ENCODE results near the gene CKAP2L. TPM values are rescaled to one million over a fixed set of nuclear protein-coding genes. Genes with fewer than 3 reads are reported as not detected.
A peak's percentile ranks its signal among the peaks of the same experiment; 100 is the strongest.

Gene CKAP2L
- total and polyA plus RNA-seq, 9 of the 15 experiments (the other 6 are each of a cell fraction or from before 2014, with no cell fraction given): 10.4 to 21.9 (median 14.2) TPM

DNA sequence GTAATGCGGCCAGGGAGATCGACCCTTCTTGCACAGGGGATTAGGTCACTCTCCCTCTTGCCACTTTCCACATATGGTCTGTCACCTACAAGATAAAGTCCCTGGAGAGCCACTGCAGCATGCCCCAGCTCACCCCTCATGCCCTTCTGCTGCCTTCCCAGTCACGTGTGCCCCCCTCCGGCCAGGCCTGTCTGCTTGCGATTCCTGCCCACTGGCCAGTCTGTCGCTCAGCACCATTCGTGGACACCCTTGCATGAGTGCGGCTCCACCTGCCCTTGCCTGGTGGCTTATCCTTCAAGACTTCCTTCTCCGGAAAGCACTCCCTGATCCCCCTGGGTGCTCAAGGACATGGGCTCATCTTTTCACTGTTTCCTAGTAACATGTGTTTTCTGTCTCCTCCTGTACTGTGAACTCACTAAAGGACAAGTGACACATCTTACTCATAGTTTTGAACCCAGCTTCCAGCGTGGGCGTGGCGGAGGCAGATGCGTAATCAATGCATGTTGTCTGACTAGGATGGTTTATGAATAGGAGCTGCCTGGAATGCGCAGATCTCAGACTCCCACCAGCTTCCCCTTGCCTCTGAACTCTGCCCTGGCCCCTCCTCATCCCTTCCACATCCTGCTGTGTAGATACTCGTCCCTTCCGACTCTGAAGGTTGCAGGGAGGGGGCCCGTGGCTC lies 51.4 kb downstream of the CKAP2L start (continued):
- TF ChIP-seq, protein P1, sequence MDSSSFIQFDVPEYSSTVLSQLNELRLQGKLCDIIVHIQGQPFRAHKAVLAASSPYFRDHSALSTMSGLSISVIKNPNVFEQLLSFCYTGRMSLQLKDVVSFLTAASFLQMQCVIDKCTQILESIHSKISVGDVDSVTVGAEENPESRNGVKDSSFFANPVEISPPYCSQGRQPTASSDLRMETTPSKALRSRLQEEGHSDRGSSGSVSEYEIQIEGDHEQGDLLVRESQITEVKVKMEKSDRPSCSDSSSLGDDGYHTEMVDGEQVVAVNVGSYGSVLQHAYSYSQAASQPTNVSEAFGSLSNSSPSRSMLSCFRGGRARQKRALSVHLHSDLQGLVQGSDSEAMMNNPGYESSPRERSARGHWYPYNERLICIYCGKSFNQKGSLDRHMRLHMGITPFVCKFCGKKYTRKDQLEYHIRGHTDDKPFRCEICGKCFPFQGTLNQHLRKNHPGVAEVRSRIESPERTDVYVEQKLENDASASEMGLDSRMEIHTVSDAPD (CRISPR knock-in tag; IDR thresholded peaks at IDR 0.05): no peak
- no peak for TF ChIP-seq ZNF324 (CRISPR knock-in tag; IDR thresholded peaks at IDR 0.05)
- TF ChIP-seq XRCC3 (IDR thresholded peaks at IDR 0.05): no peak
- TF ChIP-seq KAT2B (IDR thresholded peaks at IDR 0.05; ENCODE audit: low read depth, low read length): no peak
- TF ChIP-seq, protein P2, sequence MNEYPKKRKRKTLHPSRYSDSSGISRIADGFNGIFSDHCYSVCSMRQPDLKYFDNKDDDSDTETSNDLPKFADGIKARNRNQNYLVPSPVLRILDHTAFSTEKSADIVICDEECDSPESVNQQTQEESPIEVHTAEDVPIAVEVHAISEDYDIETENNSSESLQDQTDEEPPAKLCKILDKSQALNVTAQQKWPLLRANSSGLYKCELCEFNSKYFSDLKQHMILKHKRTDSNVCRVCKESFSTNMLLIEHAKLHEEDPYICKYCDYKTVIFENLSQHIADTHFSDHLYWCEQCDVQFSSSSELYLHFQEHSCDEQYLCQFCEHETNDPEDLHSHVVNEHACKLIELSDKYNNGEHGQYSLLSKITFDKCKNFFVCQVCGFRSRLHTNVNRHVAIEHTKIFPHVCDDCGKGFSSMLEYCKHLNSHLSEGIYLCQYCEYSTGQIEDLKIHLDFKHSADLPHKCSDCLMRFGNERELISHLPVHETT (CRISPR knock-in tag; conservative IDR thresholded peaks at IDR 0.05 in 1 of 2, IDR thresholded peaks at IDR 0.05 in 1 of 2): peak in 1 of 2 experiments; percentile 29; a peak in 1 of 4 replicates
- no peak for TF ChIP-seq CREBBP (IDR thresholded peaks at IDR 0.05; ENCODE audit: low read depth, low read length)
- no peak for TF ChIP-seq MECOM (CRISPR knock-in tag; IDR thresholded peaks at IDR 0.05)
- TF ChIP-seq, protein P3, sequence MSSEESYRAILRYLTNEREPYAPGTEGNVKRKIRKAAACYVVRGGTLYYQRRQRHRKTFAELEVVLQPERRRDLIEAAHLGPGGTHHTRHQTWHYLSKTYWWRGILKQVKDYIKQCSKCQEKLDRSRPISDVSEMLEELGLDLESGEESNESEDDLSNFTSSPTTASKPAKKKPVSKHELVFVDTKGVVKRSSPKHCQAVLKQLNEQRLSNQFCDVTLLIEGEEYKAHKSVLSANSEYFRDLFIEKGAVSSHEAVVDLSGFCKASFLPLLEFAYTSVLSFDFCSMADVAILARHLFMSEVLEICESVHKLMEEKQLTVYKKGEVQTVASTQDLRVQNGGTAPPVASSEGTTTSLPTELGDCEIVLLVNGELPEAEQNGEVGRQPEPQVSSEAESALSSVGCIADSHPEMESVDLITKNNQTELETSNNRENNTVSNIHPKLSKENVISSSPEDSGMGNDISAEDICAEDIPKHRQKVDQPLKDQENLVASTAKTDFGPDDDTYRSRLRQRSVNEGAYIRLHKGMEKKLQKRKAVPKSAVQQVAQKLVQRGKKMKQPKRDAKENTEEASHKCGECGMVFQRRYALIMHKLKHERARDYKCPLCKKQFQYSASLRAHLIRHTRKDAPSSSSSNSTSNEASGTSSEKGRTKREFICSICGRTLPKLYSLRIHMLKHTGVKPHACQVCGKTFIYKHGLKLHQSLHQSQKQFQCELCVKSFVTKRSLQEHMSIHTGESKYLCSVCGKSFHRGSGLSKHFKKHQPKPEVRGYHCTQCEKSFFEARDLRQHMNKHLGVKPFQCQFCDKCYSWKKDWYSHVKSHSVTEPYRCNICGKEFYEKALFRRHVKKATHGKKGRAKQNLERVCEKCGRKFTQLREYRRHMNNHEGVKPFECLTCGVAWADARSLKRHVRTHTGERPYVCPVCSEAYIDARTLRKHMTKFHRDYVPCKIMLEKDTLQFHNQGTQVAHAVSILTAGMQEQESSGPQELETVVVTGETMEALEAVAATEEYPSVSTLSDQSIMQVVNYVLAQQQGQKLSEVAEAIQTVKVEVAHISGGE (CRISPR knock-in tag; IDR thresholded peaks at IDR 0.05): no peak
- TF ChIP-seq SIRT6 (IDR thresholded peaks at IDR 0.05; ENCODE audit: low read depth, low read length): no peak
- no peak for TF ChIP-seq ERF (CRISPR knock-in tag; IDR thresholded peaks at IDR 0.05)
- peak; percentile 67; the same call in 1 of the 2 replicates for TF ChIP-seq ZNF24 (IDR thresholded peaks at IDR 0.05)
- TF ChIP-seq HDGF (IDR thresholded peaks at IDR 0.05): peak; percentile 32; the same call in 1 of the 2 replicates
- no peak for TF ChIP-seq SREBF2 (CRISPR knock-in tag; IDR thresholded peaks at IDR 0.05)
- TF ChIP-seq ZSCAN32 (CRISPR knock-in tag; IDR thresholded peaks at IDR 0.05): no peak
- TF ChIP-seq, protein P4, sequence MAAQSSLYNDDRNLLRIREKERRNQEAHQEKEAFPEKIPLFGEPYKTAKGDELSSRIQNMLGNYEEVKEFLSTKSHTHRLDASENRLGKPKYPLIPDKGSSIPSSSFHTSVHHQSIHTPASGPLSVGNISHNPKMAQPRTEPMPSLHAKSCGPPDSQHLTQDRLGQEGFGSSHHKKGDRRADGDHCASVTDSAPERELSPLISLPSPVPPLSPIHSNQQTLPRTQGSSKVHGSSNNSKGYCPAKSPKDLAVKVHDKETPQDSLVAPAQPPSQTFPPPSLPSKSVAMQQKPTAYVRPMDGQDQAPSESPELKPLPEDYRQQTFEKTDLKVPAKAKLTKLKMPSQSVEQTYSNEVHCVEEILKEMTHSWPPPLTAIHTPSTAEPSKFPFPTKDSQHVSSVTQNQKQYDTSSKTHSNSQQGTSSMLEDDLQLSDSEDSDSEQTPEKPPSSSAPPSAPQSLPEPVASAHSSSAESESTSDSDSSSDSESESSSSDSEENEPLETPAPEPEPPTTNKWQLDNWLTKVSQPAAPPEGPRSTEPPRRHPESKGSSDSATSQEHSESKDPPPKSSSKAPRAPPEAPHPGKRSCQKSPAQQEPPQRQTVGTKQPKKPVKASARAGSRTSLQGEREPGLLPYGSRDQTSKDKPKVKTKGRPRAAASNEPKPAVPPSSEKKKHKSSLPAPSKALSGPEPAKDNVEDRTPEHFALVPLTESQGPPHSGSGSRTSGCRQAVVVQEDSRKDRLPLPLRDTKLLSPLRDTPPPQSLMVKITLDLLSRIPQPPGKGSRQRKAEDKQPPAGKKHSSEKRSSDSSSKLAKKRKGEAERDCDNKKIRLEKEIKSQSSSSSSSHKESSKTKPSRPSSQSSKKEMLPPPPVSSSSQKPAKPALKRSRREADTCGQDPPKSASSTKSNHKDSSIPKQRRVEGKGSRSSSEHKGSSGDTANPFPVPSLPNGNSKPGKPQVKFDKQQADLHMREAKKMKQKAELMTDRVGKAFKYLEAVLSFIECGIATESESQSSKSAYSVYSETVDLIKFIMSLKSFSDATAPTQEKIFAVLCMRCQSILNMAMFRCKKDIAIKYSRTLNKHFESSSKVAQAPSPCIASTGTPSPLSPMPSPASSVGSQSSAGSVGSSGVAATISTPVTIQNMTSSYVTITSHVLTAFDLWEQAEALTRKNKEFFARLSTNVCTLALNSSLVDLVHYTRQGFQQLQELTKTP (IDR thresholded peaks at IDR 0.05; ENCODE audit: low read depth in 1 of 2, partially characterized antibody in 2 of 2): no peak
- no peak for TF ChIP-seq POLR2G (IDR thresholded peaks at IDR 0.05; ENCODE audit: low read depth, low read length)
- no peak for TF ChIP-seq WHSC1 (IDR thresholded peaks at IDR 0.05; ENCODE audit: low read length)
